NCI-H2107 treated with DMSO at 0.1 percent for 48 hours (cell line): ENCODE data around the gene KBTBD2.
"Not testable (repeated sequence)": the region's sequence is repeated elsewhere in the genome, so short reads cannot be mapped to it uniquely, and the experiment has no call there.

Experiments used
- DNase-seq: peaks from one replicate; lab custom pipeline; 2025; ENCODE audit not compliant: unreplicated experiment; lab: John Stamatoyannopoulos, UW

Gene KBTBD2

DNA sequence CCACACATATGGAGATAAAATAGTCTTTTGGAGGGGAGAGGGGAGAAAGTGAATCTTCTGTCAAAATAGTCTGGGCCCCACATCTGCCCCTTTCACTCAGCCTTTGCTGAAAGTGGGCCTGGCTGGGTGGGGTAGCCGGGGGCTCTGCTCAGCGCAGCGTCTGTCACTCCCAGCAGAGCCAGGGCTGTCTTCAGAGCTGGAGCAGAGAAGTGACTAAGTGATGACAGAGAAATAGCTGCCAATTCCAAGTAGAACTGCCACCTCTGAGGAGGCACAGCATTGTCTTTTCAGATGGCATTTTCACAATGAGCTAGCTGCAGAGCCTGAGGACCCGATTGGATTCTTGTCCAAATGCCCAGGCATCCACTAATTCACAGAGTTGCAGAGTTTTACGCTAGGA, 34.5 kb downstream of the KBTBD2 start:
- DNase-seq, result not testable (repeated sequence)

DNA sequence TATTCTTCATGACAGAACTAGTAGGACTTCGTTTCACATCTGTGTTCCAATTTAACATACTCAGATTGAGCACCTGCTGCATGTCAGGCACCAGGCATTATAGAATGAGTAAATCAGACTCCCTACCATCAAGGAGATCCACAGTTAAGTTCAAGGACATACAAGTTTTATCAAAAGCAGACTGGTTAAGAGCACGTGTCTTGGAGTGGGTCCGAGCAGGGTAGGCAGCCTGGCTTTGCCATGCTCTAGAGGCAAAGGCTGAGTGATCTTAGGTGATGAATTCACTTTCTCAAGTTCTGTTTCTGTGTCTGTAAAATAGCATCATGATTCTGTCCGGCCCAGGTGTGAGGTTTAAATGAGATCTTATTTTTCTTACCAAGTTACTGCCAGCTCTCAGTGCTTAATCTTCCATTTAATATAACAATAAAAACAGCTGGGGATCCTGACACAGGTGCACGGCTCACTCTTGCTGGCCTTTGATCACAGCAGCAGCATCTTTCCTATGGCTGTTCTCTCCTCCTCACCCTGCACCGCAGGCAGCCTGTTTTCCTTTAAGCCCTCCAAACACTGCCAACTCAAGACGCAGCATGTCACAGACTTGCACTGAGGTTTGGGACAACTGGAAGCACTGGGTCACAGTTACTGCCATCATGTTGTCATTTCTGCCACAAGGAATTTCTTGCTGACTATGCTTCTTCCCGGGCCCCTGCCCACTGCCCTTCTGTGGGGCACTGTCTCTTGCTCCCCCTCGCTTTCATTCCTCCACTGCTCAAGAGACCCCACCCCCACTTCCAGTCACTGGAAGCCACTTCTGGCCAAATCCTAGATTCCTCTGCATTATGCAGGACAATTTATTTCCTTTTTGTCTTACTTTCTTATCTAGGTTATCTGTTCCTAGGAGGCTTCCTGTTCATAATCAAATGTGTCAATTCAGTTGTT, 35.5 kb downstream of the KBTBD2 start:
- DNase-seq, result not testable (repeated sequence)

DNA sequence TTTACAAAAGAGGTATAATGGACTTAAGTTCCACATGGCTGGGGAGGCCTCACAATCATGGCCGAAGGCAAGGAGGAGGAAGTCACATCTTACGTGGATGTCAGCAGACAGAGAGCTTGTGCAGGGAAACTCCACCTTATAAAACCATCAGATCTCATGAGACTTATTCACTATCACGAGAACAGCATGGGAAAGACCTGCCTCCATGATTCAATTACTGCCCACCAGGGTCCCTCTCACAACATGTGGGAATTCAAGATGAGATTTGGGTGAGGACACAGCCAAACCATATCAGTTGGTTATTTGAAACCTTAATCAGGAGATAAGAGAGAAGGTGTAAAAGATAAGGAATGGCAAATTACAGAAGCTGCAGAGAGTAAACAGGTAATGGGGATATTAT, 40.9 kb downstream of the KBTBD2 start:
- DNase-seq, result not testable (repeated sequence)

DNA sequence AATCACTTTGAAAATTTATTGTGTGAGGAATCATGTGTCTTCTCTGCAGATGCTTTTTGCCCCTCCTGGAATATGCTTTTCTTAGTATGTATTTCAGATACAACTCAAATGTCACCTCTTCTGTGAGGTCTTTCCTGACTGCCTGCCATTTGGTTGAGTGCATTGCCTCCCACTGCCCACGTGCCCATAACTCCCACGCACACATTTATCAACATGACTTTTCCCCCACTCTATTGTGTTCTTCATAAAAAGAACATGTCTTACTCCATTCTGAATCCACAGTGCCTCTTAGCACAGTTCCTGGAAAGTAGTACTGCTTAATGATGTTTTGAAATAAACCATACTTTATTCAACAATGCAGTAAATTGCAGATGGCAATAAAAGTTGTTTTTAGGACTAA, 42.9 kb downstream of the KBTBD2 start:
- not testable (repeated sequence) for DNase-seq

DNA sequence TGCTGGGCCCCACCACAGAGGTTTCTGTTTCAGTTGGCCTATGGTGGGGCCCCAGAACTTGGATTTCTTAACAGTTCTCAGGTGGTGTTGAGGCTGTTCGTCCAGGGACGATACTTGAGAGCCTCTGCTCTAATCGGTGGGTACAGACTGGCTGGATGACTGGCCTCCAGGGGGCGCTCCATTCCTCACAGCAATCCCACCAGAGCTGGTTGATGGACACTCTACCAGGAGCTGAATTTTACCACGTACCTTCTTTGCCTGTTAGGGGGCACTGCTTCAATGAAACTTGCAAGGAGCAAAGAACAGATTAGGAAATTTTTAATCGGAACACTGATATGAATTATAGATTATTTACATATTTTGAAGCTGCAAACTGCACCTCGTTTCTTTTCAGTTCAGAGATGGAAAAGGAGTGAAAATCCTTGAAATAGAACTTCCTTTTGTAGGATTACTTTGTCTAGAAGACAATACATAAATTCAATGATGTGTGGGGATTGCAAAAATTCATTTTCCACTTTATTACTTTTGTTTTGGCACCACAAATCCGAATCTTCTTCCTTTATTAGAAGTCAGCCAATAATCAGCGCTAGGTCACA, 44.8 kb downstream of the KBTBD2 start:
- peak; percentile 31 for DNase-seq

DNA sequence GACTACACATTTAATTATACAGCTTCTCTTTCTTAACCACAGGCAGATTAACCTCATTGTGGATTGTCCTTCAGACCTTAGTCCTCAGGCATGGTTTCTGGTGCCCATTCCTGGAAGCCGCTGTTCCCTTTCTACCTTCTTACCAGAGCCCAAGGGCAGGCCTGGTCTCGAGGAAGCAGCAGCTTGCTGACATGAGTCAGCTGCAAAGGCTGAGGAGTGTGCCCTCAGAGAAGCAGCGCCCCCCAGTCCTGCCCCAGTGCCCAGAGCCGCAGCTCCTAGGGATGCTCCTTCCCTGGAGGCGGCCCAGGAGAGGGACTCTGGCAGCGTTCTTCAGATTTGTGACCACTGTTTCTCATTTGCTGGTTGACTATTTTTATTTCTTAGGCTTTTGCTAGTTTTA, 46.8 kb downstream of the KBTBD2 start:
- not testable (repeated sequence) for DNase-seq

DNA sequence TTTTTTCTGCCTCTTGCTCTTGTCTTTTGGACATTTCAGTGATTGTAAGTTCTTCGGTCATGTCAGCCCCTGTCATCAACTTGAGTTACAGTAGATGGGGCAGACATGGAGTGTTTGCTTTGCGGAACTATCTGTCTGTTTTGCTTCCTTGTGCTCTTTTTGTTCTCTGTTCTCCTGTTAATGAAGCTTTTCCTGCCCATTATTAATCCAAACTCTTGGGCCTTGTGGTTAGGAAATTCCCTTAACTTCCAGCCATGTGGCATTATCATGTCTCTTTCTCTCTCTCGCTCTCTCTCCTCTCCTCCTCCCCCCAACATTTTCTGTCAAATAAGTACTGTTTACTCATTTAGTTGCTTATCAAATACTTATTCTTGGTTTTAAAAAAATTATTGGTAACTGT, 47.8 kb downstream of the KBTBD2 start:
- not testable (repeated sequence) for DNase-seq

DNA sequence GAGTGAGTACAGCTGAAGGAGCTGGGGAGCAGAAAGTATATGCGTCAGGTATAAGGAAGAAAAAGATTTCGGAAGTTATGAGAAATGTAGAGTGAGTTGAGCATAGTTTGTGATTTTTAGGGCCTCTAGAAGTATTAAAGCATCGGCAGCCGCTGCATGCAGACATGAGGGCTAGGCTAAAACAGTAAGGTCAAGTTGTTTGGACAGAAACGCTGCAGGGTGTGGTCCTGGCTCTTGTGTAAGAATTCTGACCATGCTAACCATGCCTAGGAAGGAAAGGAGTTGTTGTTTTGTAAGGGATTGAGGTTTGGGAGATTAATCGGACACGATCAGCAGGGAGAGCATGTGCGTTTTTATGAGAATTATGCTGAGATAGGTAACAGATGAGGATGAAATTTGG, 51.7 kb downstream of the KBTBD2 start:
- not testable (repeated sequence) for DNase-seq

DNA sequence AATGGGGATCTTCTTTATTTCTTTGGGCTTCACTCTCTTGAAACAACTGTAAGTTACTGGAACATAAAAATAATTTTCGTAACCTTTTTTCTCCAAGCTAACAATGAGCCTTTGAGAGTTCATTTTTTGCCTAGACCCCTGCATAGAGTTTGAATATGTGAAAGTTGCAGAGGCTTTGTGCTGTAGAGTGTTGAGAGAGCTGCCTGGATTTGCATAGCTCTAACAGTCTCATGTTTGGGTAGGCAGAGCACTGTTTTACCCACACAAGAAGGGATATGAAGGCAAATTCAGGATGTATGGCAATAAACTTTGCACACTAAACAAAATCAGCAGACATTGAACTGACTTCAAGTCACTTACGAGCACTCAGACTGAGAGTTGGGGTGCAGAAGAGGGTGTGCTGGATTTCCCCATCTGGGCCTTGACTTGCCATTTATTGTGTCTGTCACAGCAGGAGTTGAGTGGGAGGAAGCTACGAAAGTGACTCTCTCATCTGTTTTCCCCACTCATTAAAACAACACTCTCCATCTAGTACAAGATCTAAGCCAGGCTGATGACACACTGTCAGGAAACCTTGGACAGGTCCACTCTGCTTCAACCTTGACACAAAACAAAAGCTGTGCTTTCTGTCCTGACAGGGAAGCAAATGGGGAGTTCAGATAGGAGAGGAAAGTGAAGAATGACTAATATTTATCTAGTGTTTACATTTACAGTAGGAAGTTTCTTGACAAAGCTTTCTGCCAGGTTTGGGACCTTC, 62.4 kb downstream of the KBTBD2 start:
- not testable (repeated sequence) for DNase-seq
